Activated naive CD8-positive, alpha-beta T cell (primary cell): ENCODE measurements around the gene ZNHIT1.
"Not testable (repeated sequence)": the region's sequence is repeated elsewhere in the genome, so short reads cannot be mapped to it uniquely, and the experiment has no call there.

ENCODE experiments used
- H3K27ac Mint-ChIP-seq: one replicate; pipeline ENCODE4 v1.8.0; 2021; ENCODE audit warnings: mixed read lengths
- H3K27me3 Mint-ChIP-seq: one replicate; pipeline ENCODE4 v1.8.0; 2021; ENCODE audit warnings: mixed read lengths
- H3K36me3 Mint-ChIP-seq: one replicate; pipeline ENCODE4 v1.8.0; 2021; ENCODE audit warnings: mixed read lengths
- H3K4me1 Mint-ChIP-seq: one replicate; pipeline ENCODE4 v1.8.0; 2021; ENCODE audit warnings: low read depth, mixed read lengths
- H3K4me3 Mint-ChIP-seq: one replicate; pipeline ENCODE4 v1.8.0; 2021; ENCODE audit warnings: mild to moderate bottlenecking, mixed read lengths
- H3K9me3 Mint-ChIP-seq: one replicate; pipeline ENCODE4 v1.8.0; 2021; ENCODE audit warnings: low read depth, mixed read lengths

The ZNHIT1 gene

DNA sequence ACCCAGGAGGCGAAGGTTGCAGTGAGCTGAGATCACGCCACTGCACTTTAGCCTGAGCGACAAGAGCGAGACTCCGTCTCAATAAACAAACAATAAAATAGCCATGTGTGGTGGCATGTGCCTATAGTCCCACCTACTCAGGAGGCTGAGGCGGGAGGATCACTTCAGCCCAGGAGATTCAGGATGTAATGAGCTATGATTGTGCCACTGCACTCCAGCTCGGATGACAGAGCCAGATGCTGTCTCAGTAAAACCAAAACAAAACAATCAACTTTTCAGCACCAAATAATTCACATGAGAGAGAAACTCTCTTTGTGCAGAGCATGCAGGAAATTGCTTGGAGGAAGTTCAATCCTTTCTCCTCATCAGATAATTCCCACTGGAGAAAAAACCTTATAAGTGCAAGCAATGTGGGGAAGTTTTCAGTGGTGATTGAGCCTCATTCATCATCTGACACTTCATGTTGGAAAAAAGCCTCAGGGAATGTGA, 40.3 kb downstream of the ZNHIT1 start:
- Mint-ChIP-seq H3K4me1 (no peaks in the 10 kb centered on the region), H3K4me3 (no peak overlapping the region), H3K36me3 (no peaks in the 10 kb centered on the region), H3K27me3 (peaks cover 4% of the 10 kb centered on the region), H3K9me3 (no peaks in the 10 kb centered on the region), H3K27ac (no peak overlapping the region)

DNA sequence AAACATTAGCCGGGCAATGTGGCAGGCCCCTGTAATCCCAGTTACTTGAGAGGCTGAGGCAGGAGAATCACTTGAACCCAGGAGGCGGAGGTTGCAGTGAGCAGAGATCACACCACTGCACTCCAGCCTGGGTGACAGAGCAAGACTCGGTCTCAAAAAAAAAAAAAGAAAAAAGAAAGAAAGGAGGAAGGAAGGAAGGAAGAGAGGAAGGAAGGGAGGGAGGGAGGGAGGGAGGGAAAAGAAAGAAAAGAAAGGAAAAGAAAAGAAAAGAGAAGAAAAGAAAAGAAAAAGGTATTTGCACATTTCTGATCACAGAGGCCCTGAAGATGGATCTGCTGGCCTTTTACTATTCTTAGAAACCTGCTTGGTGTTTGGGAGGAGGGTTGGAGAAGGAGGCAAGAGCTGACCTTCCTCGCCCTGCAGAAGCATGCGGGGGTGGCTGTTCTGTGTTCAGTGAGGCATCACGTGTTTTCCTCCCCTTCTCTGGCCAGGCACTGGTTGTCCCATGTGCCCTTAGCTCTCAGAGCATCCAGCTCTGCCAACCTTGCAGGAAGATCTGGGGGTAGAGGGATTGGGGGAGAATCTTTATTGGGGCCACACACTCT, 46.2 kb downstream of the ZNHIT1 start:
- H3K9me3 Mint-ChIP-seq, H3K27ac Mint-ChIP-seq, H3K4me3 Mint-ChIP-seq, H3K4me1 Mint-ChIP-seq, H3K36me3 Mint-ChIP-seq, H3K27me3 Mint-ChIP-seq: not testable (repeated sequence)

DNA sequence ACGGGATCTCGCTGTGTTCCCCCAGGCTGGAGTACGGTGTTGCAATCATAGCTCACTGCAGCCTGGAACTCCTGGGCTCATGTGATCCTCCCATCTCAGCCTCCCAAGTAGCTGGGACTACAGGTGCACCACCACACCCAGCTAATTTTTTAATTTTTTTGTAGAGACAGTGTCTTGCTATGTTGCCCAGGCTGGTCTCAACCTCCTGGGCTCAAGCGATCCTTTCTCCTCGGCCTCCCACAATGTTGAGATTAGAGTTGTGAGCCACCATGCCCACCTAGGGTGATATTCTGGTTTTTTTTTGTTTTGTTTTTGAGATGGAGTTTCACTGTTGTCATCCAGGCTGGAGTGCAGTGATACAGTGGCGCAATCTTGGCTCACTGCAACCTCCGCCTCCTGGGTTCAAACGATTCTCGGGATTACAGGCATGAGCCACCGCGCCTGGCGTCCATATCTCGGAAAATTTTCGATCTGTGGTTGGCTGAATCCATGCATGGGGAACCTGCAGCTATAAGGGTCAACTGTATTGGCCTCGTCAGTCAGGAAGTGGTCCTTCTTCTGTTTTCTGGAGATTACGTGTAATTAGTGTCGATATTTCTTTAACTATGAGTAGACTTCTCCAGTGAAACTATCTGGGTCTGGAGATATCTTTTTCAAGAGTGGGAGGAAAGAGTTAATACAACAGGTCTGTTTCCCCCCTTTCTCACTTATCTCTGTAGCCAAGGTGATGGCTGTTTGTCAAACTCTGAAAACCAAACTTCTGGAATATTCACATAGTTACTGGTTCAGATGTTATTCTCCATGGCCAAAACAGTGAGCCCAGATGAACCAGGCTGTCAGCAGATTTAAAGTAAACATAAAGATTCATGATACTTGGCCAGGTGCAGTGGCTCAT, 47.9 kb downstream of the ZNHIT1 start:
- Mint-ChIP-seq H3K4me3 (no peak overlapping the region), H3K27me3 (peaks cover 2% of the 10 kb centered on the region), H3K27ac (no peak overlapping the region), H3K9me3 (no peaks in the 10 kb centered on the region), H3K4me1 (no peaks in the 10 kb centered on the region), H3K36me3 (no peaks in the 10 kb centered on the region)

DNA sequence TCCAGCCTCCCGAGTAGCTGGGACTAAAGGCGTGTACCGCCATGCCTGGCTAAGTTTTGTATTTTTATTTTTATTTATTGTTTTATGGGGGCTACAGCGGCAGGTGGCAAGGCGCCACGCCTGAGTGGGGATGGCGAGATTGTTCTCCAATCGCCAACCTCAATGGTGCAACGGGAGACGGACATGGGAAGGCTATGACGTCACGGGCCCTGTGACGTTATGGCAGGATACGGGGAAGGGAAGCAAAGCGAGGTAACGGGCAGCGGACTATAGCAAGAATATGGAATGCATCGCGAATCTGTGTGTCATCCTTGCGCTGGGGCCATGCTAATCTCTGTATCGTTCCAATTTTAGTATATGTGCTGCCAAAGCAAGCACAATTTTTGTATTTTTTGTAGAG, 51.7 kb downstream of the ZNHIT1 start:
- H3K4me1 Mint-ChIP-seq: no peaks in the 10 kb centered on the region
- H3K27me3 Mint-ChIP-seq: peaks cover 3% of the 10 kb centered on the region
- no peak overlapping the region for H3K27ac Mint-ChIP-seq
- H3K36me3 Mint-ChIP-seq: no peaks in the 10 kb centered on the region
- no peak overlapping the region for H3K4me3 Mint-ChIP-seq
- H3K9me3 Mint-ChIP-seq: no peaks in the 10 kb centered on the region

DNA sequence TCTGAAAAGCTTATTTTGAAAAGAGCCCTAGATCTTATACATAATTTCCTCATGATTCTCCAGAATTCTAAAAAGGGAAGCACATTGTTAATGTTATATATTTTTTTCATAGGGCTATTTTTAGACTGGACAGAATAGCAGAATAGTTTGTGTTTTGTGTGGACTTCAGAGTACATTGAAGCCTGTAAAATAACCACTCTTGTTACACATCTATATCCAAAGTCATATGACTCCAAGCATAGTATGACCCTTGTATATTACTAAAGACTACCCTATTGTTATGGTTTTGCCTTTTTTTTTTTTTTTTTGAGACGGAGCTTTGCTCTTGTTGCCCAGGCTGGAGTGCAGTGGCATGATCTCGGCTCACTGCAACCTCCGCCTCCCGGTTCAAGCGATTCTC, 53.1 kb downstream of the ZNHIT1 start:
- Mint-ChIP-seq H3K9me3 (no peaks in the 10 kb centered on the region), H3K27ac (no peak overlapping the region), H3K36me3 (no peaks in the 10 kb centered on the region), H3K4me3 (no peak overlapping the region), H3K4me1 (no peaks in the 10 kb centered on the region), H3K27me3 (peaks cover 3% of the 10 kb centered on the region)

DNA sequence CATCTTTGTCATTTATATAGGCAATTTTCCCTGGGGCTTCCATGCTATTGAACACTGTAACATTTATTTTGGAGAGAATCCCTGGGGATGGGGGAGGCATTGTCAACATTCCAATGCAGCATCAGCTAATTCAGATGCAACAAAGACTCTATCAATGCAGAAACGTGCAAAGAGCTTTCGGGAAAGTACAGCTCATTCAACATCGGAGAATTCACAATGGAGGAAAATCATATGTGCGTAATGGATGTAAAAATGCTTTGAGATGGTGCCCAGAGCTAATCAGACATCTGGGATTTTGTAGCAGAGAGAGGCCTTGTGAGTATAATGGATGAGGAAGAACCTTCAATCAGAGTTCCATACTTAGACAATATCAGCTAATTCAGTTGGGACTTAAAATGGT, 55.2 kb downstream of the ZNHIT1 start:
- no peak overlapping the region for H3K27ac Mint-ChIP-seq
- H3K27me3 Mint-ChIP-seq: peaks cover 6% of the 10 kb centered on the region
- no peaks in the 10 kb centered on the region for H3K4me1 Mint-ChIP-seq
- H3K9me3 Mint-ChIP-seq: no peaks in the 10 kb centered on the region
- no peak overlapping the region for H3K4me3 Mint-ChIP-seq
- no peaks in the 10 kb centered on the region for H3K36me3 Mint-ChIP-seq
